GM18508 (cell line): ENCODE results near the gene MAB21L2.

Experiments used
- ATAC-seq: cut with Tn5 transposase; IDR thresholded peaks from one replicate; pipeline ENCODE4 v1.9.1; 2021; ENCODE audit warnings: moderate number of reproducible peaks; ENCODE audit not compliant: insufficient read depth, unreplicated experiment

The MAB21L2 gene

GRCh38 chr4:150598909-150599308 is 17.0 kb downstream of the MAB21L2 start:
- no peak for ATAC-seq

- no peak for ATAC-seq
Measured at GRCh38 chr4:150599547-150599946, 17.6 kb downstream of the MAB21L2 start.

GRCh38 chr4:150600812-150601445 is 19.0 kb downstream of the MAB21L2 start:
- ATAC-seq: no peak

GRCh38 chr4:150609131-150609530 is 27.2 kb downstream of the MAB21L2 start:
- ATAC-seq: no peak

GRCh38 chr4:150619042-150619441 is 37.1 kb downstream of the MAB21L2 start:
- no peak for ATAC-seq

GRCh38 chr4:150624055-150624454 is 42.1 kb downstream of the MAB21L2 start:
- ATAC-seq: no peak

GRCh38 chr4:150625033-150625432 is 43.1 kb downstream of the MAB21L2 start:
- no peak for ATAC-seq

GRCh38 chr4:150628073-150628472 is 46.1 kb downstream of the MAB21L2 start:
- ATAC-seq: no peak

- no peak for ATAC-seq
Measured at GRCh38 chr4:150632639-150633038, 50.7 kb downstream of the MAB21L2 start.
